ENCODE data around the gene ICAM2.
"Not testable (repeated sequence)": the region's sequence is repeated elsewhere in the genome, so short reads cannot be mapped to it uniquely, and the experiment has no call there.

ICAM2 gene

GRCh38 chr17:64008830-64009229 is 11.6 kb downstream of the ICAM2 start:
- DNase-seq = no peak

GRCh38 chr17:64008346-64008745 is 12.1 kb downstream of the ICAM2 start:
- DNase-seq = no peak

DNA sequence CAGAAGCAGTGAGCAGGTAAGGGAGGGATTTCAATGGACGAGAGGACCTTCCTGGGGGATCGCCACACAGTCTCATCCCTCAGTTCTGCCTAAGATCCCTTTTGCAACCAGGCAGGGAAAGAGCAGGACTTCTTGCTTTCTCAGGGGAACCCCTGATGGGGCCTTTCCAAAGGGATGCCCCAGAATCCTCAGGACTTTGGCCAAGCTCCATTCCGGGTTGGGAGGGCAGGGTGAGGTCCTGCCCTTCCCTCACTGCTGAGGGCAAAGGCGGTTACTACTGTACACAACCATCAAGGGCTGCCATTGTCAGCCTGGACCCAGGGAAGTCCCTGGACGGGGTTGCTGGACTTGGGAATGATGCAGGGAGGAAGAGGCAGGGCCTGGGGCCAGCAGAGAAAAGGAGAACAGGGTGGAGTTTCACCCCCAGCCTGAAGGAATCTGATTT is 12.6 kb downstream of the ICAM2 start:
- DNase-seq = no peak

- DNase-seq = not testable (repeated sequence)
Measured at GRCh38 chr17:64007089-64007837, 13.2 kb downstream of the ICAM2 start.

DNA sequence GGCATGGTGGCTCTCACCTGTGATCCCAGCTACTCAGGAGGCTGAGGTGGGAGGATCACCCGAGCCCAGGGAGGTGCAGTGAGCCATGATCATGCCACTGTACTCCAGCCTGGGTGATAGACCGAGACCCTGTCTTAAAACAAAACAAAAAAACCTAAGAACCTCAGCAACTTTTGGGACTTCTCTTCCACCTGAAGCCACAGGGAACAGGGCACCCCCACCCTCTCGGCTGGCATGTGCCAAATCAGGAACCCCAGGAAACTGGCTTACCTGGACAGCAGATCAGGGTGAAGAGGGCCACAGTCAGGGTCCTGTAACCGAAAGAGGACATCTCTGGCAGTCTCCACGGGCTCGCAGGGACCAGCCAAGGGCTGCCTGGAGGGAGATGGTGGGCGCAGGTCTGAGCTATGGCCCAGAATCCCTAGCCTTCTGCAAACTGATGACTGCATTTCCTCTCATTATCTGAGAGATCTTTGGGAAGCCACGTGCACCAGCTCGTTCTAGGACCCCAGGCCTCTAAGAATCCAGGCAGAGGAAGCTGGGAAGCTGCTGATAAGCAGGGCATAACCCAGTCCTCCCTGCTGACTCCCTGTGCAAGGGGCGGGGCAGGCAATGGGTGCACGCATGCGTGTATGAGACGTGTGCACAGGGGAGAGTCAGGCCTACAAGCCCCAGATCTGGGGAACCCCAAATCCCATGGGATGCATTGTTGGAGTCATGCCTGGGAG is 13.9 kb downstream of the ICAM2 start:
- no peak for DNase-seq

DNA sequence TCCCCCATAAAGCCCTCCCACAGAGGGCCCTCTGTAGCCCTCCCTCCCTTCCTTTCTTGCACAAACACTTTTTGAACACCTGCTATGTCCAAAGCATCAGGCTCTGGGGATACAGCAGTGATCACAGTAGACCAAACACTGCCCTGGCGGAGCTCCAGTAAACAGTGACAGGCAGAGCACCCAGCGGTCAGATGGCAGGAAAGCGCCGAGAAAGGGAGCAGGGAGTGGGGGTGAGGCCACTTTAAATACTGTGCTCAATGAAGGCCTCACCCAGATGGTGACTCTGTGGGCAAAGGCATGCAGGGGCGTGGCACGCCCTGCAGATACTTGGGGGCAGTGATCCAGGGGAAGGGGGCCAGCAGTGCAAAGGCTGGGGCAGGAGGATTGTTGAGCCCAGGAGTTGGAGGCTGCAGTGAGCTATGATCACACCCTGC is 14.7 kb downstream of the ICAM2 start:
- no peak for DNase-seq

GRCh38 chr17:64004903-64005733 is 15.3 kb downstream of the ICAM2 start:
- no peak for DNase-seq

- DNase-seq = no peak
Measured at GRCh38 chr17:64004218-64004770, 16.1 kb downstream of the ICAM2 start.

DNA sequence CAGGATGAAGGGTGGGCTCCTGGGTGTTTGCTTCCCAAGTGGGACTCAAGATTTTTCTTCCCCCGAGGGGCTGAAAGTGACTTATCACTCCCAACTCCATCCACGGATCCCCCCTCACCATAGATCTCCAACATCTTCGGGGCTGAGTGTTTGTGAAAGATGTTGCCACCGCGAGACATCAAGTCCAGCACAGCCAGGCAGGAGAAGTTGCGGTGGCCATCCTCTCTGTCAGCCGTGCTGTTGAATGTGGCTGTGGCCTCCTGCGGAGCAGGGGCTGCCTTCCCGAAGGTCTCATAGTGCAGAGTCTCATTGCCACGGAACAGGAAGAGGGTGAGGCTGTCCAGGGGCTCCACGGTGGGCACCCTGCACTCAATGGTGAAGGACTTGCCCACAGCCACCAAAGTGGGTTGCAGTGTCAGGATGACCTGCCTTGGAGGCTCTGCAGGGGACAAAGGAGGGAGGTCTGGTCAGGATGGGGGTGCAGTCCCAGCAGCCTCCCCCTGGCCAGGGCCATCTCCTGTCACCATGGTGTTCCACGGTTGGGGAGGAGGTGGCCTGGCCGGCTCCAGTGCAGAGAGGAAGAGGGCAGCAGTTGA is 16.8 kb downstream of the ICAM2 start:
- no peak for DNase-seq

DNA sequence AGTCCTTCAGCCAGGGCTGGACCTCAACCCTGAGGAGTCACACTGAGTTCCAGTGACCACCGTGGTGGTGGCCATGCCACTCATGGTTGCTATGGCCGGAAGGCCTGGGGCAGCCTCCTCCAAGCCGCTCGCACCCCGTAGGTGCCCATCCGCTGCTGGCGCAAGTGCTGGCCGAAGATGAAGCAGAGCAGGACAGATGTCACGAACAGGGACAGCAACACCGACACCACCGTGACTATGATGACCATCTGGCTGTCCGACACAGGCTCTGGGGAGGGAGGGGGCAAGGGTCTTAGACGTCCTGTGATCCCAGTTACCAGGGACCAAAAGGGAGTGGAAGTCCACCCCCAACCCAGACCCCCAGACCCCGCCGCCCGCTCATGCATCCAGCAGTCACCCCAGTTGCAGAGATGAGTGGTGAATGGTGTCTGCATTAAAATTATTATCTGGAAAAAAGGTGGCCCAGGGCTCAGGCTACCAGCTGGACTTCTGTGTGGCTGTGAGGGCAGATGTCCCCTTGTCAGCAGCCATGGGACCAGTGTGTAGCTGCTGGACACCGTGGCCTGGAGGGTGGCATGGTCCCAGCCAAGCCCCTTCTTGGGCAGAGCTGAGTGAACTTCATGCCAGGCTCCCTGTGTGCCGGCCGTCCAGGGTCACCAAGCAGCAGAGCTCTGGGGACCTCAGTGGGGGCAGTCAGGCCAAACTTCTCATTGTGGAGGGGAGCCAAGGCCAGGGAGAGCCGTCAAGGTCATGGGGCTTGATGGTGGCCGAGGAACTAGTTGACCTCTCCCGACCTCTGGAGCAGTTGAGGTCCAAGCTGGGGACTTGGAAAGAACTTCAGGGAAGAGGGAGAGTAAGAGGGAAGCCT is 17.5 kb downstream of the ICAM2 start:
- no peak for DNase-seq

- no peak for DNase-seq
Measured at GRCh38 chr17:64001763-64002529, 18.5 kb downstream of the ICAM2 start.

GRCh38 chr17:64001091-64001579 is 19.3 kb downstream of the ICAM2 start:
- no peak for DNase-seq

GRCh38 chr17:63999680-64000531 is 20.5 kb downstream of the ICAM2 start:
- DNase-seq = no peak

GRCh38 chr17:63998721-63999679 is 21.4 kb downstream of the ICAM2 start:
- no peak for DNase-seq

GRCh38 chr17:63998050-63998720 is 22.2 kb downstream of the ICAM2 start, which contains the start of gene PRR29:
Gene PRR29, plus strand, starts transcription at chr17:63998351. Its CDS starts 14 bp downstream, at chr17:63998365.
- peak; percentile 62 for DNase-seq

GRCh38 chr17:63997341-63998048 is 22.9 kb downstream of the ICAM2 start:
- DNase-seq = no peak
